OCI-LY1 (cell line): ENCODE measurements around the gene CCDC28B.

Experiments
- EZH2 ChIP-seq: fragments of 200-600 bp; sonication (generic), shearing (Covaris generic); IDR thresholded peaks from 2 replicates; pipeline ENCODE4 v1.8.0; 2017; ENCODE audit warnings: borderline replicate concordance, mixed run types, mild to moderate bottlenecking, antibody characterized with exemption, low read length, moderate library complexity, mixed read lengths
- TF ChIP-seq, protein P1 (sequence below): fragments of 200-600 bp; sonication (generic), shearing (Covaris generic); IDR thresholded peaks from 2 replicates; pipeline ENCODE4 v1.5.1; 2017; ENCODE audit warnings: mild to moderate bottlenecking, antibody characterized with exemption, low read length, moderate library complexity, mixed read lengths

DNA sequence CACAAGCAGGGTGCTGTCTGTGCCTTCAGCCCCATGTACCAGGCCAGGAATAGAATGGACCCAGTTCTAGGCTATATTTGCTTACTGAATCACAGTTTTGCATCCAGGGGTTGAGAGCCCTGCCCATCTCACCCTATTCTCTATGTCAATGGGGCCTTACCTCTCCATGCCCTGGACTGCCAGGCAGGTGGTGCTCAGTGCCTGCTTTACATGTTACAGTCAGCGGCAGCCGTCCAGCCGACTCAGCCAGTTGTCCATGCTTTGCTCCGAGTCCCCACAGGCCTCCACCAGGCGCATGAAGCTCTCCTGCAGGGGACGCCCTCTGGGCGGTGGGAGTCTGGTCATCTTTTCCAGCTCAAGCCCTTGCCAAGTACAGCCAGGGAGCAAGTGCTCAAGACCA lies 34.4 kb downstream of the CCDC28B start:
- TF ChIP-seq, protein P1, sequence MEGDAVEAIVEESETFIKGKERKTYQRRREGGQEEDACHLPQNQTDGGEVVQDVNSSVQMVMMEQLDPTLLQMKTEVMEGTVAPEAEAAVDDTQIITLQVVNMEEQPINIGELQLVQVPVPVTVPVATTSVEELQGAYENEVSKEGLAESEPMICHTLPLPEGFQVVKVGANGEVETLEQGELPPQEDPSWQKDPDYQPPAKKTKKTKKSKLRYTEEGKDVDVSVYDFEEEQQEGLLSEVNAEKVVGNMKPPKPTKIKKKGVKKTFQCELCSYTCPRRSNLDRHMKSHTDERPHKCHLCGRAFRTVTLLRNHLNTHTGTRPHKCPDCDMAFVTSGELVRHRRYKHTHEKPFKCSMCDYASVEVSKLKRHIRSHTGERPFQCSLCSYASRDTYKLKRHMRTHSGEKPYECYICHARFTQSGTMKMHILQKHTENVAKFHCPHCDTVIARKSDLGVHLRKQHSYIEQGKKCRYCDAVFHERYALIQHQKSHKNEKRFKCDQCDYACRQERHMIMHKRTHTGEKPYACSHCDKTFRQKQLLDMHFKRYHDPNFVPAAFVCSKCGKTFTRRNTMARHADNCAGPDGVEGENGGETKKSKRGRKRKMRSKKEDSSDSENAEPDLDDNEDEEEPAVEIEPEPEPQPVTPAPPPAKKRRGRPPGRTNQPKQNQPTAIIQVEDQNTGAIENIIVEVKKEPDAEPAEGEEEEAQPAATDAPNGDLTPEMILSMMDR = peak; percentile 36; the same call in 1 of the 2 replicates
- no peak for TF ChIP-seq EZH2
